GM03348 (cell line): ENCODE data around the gene XCL2.
"Not testable (repeated sequence)": the region's sequence is repeated elsewhere in the genome, so short reads cannot be mapped to it uniquely, and the experiment has no call there.

Source experiments
- DNase-seq: peaks from one replicate; pipeline ENCODE4 v3.0.0; 2012; ENCODE audit warnings: low spot score

XCL2 gene

DNA sequence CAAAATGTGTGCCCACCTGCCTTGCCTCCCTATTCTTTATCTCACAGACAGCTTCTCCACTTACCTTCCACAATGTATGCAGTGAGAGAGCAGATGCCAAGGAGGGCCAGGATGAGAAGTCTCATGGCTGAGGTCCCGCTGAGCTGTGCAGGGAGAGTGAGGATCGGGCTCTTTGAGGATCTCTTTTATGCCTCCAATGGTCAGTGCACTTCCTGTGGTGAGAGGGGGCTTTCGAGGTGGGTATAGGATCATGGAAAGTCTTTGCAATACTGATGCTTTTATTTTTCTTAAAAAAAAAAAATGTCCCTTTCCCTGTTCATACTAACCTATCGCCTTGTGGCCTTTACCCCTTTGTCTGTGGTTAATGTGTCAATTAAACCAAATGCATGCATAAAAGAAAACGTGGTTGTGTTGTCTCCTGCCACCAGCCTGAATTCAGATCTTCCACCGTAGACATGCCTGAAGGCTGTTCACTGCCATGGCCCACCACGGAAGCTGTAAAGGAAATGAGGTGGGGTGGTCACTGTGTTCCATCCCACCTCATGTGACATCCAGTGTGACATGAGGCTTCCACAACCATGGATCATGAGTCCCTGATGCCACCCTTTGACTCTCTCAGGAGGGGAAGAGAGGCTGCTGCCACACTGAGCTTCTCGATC, at the start of gene XCL2:
TSS of gene XCL2 (minus strand) at position 158 of the 659 bp plus-strand sequence. CDS start at position 125, 33 bp downstream.
- DNase-seq, result not testable (repeated sequence)

DNA sequence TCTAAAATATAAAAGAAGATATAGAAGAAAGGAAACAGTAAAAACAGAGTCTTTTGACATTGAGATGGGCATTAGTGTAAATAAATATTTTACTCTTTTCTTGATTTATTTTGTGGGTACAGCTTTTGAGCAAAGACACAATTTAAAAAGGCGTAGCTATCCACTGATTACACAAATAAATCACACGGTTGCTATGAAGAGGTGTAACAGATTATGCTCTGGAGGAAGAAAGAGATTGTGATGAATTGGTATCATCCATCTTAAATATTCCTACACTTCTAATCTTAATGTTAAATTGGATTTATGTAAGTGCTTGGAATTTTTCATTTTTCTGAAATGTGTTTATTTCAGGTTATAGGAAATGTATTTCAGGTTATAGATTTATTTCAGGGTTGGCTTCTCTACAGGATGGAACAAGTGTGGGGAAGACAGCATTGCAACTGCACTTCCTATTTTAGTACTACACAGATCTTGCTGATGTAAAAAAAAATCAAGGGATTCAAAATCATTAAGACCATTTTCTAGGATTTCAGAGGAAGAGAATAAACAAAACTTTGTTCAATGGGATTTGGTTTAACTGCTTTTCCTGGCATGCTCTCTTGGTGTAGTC, 47.9 kb upstream of the XCL2 start:
- DNase-seq, result no peak

- DNase-seq, result no peak
Measured at GRCh38 chr1:168591066-168591465, 47.3 kb upstream of the XCL2 start.

GRCh38 chr1:168589167-168589566, 45.4 kb upstream of the XCL2 start:
- DNase-seq, result no peak

DNA sequence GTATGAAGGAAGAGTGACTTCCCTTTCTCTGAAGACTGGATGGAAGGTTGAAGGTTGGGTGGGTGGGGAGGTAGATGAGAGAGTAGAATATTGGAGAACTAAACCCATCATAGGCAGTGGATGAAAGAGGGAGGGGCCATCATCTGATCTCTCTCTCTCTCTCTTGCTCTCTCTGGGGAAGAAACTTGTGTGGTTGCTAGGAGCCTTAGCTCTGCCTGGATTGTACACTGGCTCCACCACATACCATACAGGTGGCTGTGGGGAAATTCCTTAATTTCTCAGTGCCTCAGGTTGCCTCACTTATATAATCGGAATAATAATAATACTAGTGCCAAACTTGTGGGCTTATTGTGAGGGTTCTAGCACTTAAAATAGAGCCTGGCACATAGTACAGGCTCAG, 42.1 kb upstream of the XCL2 start:
- DNase-seq, result no peak

- peak; percentile 47 for DNase-seq
Measured at GRCh38 chr1:168585191-168585590, 41.4 kb upstream of the XCL2 start.

- no peak for DNase-seq
Measured at GRCh38 chr1:168583571-168583970, 39.8 kb upstream of the XCL2 start.

DNA sequence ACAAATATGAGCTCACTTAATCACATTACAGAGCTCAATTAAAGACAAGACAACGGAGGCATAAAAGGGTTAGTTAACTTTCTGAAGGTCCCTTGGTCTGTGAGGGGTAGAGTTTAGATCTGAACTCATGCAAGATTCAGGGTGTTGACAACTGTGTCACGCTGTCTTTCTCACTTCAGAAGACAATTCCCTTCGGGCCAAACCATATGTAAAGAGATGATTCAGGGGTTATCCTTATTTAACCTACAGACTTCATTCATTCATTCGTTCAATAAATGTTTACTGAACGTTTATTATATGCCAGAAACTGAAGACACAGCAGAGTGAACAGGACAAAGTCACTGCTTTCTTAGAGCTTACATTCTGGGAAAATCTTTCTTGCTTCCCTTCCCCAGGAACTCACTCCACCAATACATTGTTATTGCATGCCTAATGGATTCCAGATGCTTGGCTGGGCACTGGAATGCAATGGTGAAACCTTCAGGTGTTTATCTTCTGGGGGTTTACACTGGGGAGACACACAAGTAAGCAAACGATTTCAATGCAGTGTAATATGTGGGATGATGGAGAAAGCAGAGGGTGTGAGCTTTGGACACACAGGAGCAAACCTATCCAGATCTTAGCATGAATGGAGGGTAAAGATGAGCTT, 39.0 kb upstream of the XCL2 start:
- peak; percentile 65 for DNase-seq

DNA sequence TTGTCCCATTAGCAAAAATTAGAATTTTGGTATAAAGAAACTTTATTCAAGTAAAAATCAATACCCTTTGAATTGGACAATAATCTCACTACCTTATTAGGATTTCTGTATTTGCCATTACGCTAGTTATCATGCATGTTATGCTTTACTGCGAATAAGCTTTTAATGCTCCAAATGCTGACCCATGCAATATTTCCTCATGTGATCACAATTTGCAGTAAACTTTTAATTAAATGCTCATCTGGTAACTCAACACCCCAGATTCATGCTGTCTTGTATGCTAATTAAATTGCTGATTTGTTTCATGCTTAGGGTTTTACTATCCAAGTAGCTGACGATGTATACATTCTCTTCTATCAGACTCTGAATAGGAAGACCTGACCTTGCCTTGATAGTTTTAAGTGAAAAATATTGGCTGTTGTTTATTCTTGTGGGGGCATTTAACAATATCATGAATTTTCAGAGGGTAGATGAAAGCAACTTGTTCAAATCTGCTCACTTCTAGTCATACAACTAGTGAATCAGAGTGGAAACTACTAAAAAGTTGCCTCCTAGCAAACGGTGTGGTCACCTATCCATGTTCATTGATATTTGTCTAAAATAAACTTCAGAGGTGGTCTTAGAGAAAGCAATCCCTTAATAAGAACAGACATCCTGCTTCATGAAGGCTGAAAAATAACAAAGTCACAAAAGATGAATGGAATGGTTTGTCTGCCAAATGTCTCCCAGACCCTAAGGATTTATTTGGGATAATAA, 38.2 kb upstream of the XCL2 start:
- no peak for DNase-seq

GRCh38 chr1:168580991-168581390, 37.2 kb upstream of the XCL2 start:
- DNase-seq, result not testable (repeated sequence)

GRCh38 chr1:168580290-168580689, 36.5 kb upstream of the XCL2 start:
- DNase-seq, result not testable (repeated sequence)

GRCh38 chr1:168578531-168579185, 34.9 kb upstream of the XCL2 start:
- DNase-seq, result not testable (repeated sequence)

DNA sequence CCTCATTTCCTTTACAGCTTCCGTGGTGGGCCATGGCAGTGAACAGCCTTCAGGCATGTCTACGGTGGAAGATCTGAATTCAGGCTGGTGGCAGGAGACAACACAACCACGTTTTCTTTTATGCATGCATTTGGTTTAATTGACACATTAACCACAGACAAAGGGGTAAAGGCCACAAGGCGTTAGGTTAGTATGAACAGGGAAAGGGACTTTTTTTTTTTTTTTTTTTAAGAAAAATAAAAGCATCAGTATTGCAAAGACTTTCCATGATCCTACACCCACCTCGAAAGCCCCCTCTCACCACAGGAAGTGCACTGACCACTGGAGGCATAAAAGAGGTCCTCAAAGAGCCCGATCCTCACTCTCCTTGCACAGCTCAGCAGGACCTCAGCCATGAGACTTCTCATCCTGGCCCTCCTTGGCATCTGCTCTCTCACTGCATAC, 32.5 kb upstream of the XCL2 start, which contains the start of gene XCL1:
TSS of gene XCL1 (plus strand) at position 361 of the 444 bp plus-strand sequence. CDS start at position 394, 33 bp downstream.
- DNase-seq, result not testable (repeated sequence)

GRCh38 chr1:168574234-168574633, 30.4 kb upstream of the XCL2 start:
- DNase-seq, result peak; percentile 59

- no peak for DNase-seq
Measured at GRCh38 chr1:168572633-168573032, 28.8 kb upstream of the XCL2 start.

- no peak for DNase-seq
Measured at GRCh38 chr1:168570652-168571051, 26.9 kb upstream of the XCL2 start.

DNA sequence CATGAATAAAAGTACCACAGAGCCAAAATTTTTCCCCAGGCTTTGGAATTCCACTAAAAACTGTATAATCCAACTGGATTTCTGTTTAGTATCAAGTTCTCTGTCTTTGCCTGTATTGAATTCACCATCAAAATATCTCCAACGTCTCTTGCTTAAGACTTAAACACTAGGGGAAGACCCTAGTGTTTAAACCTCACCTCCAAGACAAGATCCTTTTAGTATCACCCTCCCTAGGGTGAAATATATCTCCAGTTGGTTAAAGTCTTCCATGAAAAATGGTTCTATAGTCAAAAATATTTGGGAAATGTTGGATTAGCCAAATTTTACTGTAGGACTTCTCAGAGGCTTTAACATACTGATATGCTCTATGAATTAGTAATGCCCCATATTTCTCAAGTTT, 24.5 kb upstream of the XCL2 start:
- DNase-seq, result no peak

GRCh38 chr1:168567568-168567967, 23.8 kb upstream of the XCL2 start:
- DNase-seq, result no peak

GRCh38 chr1:168567007-168567406, 23.2 kb upstream of the XCL2 start:
- DNase-seq, result no peak

- DNase-seq, result no peak
Measured at GRCh38 chr1:168565825-168566224, 22.0 kb upstream of the XCL2 start.

- DNase-seq, result no peak
Measured at GRCh38 chr1:168561989-168562388, 18.2 kb upstream of the XCL2 start.

DNA sequence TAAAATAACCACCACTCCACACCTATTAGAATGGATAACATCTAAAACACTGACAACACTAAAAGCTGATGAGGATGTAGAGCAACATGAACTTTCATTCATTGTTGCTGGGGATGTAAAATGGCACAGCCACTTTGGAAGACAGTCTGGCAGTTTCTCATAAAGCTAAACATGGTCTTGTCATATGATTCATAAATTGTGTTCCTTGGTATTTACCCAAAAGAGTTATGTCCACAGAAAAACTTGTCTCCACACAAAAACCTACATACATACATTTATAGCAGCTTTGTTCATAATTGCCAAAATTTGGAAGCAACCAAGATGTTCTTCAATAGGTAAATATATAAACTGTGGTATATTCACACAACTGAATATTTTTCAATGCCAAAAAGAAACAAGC, 16.6 kb upstream of the XCL2 start:
- no peak for DNase-seq
